HG03439 (cell line): ENCODE results near the gene PATZ1.
"Not testable (repeated sequence)": the region's sequence is repeated elsewhere in the genome, so short reads cannot be mapped to it uniquely, and the experiment has no call there.

Source experiments
- ATAC-seq: cut with Tn5 transposase; IDR thresholded peaks from one replicate; pipeline ENCODE4 v1.9.1; 2021; ENCODE audit warnings: mild to moderate bottlenecking, moderate library complexity; ENCODE audit not compliant: unreplicated experiment

Gene PATZ1, protein sequence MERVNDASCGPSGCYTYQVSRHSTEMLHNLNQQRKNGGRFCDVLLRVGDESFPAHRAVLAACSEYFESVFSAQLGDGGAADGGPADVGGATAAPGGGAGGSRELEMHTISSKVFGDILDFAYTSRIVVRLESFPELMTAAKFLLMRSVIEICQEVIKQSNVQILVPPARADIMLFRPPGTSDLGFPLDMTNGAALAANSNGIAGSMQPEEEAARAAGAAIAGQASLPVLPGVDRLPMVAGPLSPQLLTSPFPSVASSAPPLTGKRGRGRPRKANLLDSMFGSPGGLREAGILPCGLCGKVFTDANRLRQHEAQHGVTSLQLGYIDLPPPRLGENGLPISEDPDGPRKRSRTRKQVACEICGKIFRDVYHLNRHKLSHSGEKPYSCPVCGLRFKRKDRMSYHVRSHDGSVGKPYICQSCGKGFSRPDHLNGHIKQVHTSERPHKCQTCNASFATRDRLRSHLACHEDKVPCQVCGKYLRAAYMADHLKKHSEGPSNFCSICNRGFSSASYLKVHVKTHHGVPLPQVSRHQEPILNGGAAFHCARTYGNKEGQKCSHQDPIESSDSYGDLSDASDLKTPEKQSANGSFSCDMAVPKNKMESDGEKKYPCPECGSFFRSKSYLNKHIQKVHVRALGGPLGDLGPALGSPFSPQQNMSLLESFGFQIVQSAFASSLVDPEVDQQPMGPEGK

GRCh38 chr22:31346255-31346732, at the start of gene PATZ1:
Gene PATZ1, minus strand, starts transcription at chr22:31346346. Its CDS starts 744 bp downstream, at chr22:31345602.
- ATAC-seq = peak; percentile 26

DNA sequence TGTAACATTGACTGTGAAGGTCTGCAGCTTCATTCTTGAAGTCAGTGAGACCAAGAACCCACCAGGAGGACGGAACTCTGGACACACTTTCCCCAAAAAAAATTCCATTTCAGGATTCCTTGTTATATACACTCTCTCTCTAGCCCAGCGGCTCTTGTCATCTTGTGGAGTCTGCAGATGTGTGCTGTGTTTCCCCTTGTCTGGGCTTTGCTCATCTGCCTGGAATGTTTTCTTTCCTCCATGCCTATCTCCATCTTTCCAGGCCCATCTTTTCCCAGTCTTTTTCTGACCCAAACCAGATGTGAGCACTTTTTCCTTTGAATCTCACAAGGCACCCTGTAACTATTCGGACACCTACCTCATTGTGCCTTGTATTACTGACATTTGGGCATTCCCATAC, 48.2 kb upstream of the PATZ1 start:
- ATAC-seq = no peak

- ATAC-seq = no peak
Measured at GRCh38 chr22:31393893-31394292, 47.7 kb upstream of the PATZ1 start.

DNA sequence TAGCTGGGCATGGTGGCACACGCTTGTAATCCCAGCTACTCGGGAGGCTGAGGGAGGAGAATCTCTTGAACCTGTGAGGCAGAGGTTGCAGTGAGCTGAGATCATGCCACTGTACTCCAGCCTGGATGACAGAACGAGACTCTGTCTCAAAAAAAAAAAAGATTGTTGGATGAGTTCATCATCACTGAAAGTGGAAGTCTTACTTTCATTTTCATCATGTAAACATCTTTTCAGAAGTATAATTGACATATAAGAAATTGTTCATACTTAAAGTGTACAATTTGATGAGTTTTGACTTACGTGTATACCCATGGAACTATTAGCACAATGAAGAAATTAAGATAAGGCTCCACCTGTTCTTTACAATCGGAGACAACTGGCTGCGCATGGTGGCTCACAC, 32.5 kb upstream of the PATZ1 start:
- ATAC-seq = not testable (repeated sequence)

- no peak for ATAC-seq
Measured at GRCh38 chr22:31378123-31378522, 32.0 kb upstream of the PATZ1 start.

DNA sequence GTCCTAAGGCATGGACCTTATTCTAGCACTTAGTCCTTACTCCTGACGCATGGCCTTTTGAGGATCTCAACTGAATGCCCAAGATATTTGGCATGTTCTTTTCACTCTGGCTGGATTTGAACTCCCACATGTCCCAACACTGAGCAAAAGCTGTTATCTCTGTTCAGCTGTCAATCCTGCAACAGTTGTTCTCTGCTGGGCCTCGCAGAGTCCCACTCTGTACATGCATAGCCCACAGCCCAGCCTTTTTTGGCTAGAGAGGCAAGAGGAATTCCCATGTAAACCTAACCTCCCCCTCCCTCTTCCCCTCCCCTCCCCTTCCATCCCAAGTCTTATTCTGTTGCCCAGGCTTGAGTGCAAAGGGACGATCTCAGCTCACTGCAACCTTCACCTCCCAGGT, 31.5 kb upstream of the PATZ1 start:
- ATAC-seq = no peak

DNA sequence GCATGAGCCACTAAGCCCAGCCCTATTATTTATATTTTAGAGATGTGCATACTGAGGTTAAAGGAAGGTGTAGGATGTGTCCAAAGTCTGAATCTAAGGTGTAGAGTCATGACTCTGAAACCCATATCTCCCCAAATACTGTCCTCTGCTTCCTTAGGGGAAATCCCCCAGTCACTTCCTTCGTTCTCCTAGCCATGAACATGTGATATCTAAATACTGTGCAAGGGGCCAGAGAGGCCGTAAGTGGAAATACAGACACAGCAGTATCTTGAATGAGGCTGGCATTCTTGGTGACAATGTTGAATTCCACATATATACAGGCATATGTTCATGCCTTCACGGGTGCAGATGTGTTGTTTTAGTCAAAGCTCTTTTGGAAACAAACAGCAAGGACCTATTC, 21.3 kb upstream of the PATZ1 start:
- ATAC-seq = no peak

DNA sequence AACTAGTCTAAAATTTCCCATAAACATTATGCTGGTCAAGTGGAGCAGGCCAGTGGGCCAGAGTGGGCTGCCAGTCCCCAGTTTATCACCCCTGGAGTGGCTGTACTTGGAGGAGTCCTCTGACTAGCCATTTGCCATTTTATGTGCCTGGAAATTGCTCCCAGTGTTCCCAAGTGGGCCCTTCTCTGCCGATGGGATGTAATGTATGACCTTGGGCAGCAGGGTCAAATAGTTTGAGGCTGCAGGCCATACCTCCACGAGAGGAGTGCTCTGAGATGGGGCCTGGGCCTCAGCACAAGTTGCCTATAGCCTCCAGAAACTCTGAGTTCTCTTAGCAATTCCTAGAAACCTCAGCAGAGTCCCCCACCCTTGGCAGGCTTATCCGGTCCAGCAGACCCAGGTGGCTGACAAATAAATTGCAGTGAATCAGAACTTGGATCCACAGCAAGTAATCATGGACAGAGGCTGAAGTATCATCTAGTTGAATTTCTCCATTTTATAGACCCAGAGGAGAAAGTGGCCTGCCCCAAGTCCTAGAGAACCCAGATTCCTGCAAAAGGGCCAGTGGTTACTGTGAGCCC, 17.8 kb upstream of the PATZ1 start:
- ATAC-seq = no peak

GRCh38 chr22:31361743-31362142, 15.6 kb upstream of the PATZ1 start:
- no peak for ATAC-seq

DNA sequence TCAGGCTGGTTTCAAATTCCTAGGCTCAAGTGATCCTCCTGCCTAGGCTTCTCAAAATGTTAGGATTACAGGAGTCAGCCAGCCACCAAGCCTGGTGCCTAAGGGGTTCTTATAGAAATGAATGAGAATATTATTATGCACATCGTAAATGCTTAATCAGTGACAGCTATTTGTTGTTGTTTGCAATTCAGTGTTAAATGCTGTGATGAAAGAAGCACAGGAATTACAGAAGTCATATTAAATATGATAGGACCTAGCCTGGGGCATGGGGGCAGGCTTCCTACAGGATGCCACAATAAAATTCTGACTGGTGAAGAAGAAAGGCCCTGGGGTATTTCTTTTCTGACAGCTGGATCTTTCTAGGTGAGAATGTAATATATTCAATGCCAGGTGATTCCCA, 13.9 kb upstream of the PATZ1 start:
- ATAC-seq = no peak

GRCh38 chr22:31354515-31354914, 8.4 kb upstream of the PATZ1 start:
- no peak for ATAC-seq

DNA sequence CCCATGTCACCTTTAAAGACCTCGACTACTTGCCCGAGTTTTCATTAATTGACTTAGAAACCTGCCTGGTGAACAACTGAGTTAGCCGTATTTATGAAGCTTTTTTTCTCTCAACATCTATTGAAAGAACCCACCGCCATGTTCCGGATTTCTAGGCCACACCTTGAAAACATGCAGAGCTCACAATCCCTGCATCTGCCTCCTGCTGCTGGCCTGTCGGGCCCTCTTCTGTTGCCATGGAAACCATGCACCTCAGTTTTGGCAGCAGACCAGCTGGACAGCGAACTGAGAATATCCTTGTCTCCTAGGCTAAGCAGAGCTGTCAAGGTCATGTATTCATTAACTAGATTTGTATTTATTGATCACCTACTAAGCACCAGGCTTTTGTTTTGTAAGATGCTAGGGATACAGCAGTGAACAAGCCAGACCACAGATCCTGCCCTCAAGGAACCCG, 4.3 kb upstream of the PATZ1 start:
- no peak for ATAC-seq

- no peak for ATAC-seq
Measured at GRCh38 chr22:31349960-31350359, 3.8 kb upstream of the PATZ1 start.

- no peak for ATAC-seq
Measured at GRCh38 chr22:31348766-31349165, 2.6 kb upstream of the PATZ1 start.

GRCh38 chr22:31348009-31348337, 1.8 kb upstream of the PATZ1 start:
- ATAC-seq = not testable (repeated sequence)

GRCh38 chr22:31347251-31348008, 1.3 kb upstream of the PATZ1 start:
- ATAC-seq = no peak

DNA sequence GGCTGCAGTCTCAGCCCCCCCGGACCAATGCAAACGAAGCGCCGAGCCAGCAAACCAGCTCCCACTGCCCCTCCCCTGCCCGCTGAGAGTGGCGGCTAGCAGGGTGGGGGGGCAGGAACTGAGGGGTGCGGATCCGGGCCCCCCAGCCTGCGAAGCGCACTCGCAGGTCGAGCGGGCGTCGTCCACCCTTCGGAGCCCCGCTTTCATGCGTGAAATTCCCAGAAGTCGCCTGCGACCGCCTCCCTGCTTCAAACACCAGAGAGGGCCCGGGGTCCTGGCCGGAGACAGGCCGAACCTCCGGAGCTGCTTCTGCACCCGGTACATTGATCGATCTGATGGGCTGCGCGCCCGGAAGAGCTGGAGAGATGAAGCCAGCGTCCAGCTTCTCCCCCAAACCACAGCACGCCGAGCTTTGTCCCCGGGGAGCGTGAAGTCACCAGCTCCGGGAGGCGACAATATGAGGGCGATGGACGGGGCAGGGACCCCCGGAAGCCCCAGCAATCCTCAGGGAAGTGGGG, 646 bp upstream of the PATZ1 start:
- ATAC-seq = no peak

- ATAC-seq = peak; percentile 62
Measured at GRCh38 chr22:31345331-31346254, 553 bp downstream of the PATZ1 start.

- ATAC-seq = no peak
Measured at GRCh38 chr22:31344578-31345330, 1.4 kb downstream of the PATZ1 start.
